ENCODE data around the gene DGKQ. TPM values are rescaled to one million over a fixed set of nuclear protein-coding genes. Genes with fewer than 3 reads are reported as not detected.
A peak's percentile ranks its signal among the peaks of the same experiment; 100 is the strongest.

The DGKQ gene
- total and polyA plus RNA-seq, 9 of the 15 experiments (the other 6 are each of a cell fraction or from before 2014, with no cell fraction given): 0.17 to 22.0 (median 5.6) TPM

GRCh38 chr4:986879-987623, 13.7 kb upstream of the DGKQ start, which contains the start of gene IDUA (continued):
- TF ChIP-seq ZNF395 (CRISPR knock-in tag; IDR thresholded peaks at IDR 0.05) (peak; percentile 85), DNMT1 (IDR thresholded peaks at IDR 0.05) (no peak), ZSCAN29 (IDR thresholded peaks at IDR 0.05) (peak; percentile 28; the same call in 1 of the 2 replicates), E2F3 (CRISPR knock-in tag; IDR thresholded peaks at IDR 0.05) (no peak), ELF1 (tag; IDR thresholded peaks at IDR 0.05) (peak; percentile 54; the same call in 1 of the 2 replicates), IRF1 (CRISPR knock-in tag; IDR thresholded peaks at IDR 0.05; ENCODE audit: borderline replicate concordance) (no peak), BMI1 (IDR thresholded peaks at IDR 0.05; ENCODE audit: low read length) (no peak), TOE1 (IDR thresholded peaks at IDR 0.05; ENCODE audit: borderline replicate concordance) (peak; percentile 14; the same call in 1 of the 2 replicates), TOE1 (CRISPR knock-in tag; IDR thresholded peaks at IDR 0.05; ENCODE audit: borderline replicate concordance, low read depth) (0 out of 2 replicates have a peak, but pooled peaks have one; percentile 46), RNF2 (IDR thresholded peaks at IDR 0.05) (no peak), CSDE1 (IDR thresholded peaks at IDR 0.05) (no peak), YY1 (IDR thresholded peaks at IDR 0.05; ENCODE audit: borderline replicate concordance in 1 of 3, control insufficient read depth in 1 of 3, extremely low read depth in 1 of 3, insufficient read depth in 3 of 3, insufficient read length in 1 of 3, insufficient replicate concordance in 2 of 3, low read depth in 1 of 3, low read length in 2 of 3) (peak in 2 of 3 experiments; percentile 0 to 4), EZH2 (IDR thresholded peaks at IDR 0.05; ENCODE audit: borderline replicate concordance, low read depth, low read length) (no peak), CBX5 (IDR thresholded peaks at IDR 0.05; ENCODE audit: borderline replicate concordance, low read depth) (no peak), CXXC5 (CRISPR knock-in tag; IDR thresholded peaks at IDR 0.05) (peak; percentile 94), KAT7 (CRISPR knock-in tag; IDR thresholded peaks at IDR 0.05; ENCODE audit: borderline replicate concordance) (peak; percentile 91), ZNF274 (IDR thresholded peaks at IDR 0.05; ENCODE audit: borderline replicate concordance, low read depth, low read length) (no peak), FOSL1 (tag; conservative IDR thresholded peaks at IDR 0.05) (0 out of 2 replicates have a peak, but pooled peaks have one; percentile 22), BDP1 (IDR thresholded peaks at IDR 0.05; ENCODE audit: insufficient read depth, insufficient read length) (no peak)
- TF ChIP-seq, protein P1, sequence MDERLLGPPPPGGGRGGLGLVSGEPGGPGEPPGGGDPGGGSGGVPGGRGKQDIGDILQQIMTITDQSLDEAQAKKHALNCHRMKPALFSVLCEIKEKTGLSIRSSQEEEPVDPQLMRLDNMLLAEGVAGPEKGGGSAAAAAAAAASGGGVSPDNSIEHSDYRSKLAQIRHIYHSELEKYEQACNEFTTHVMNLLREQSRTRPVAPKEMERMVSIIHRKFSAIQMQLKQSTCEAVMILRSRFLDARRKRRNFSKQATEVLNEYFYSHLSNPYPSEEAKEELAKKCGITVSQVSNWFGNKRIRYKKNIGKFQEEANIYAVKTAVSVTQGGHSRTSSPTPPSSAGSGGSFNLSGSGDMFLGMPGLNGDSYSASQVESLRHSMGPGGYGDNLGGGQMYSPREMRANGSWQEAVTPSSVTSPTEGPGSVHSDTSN (CRISPR knock-in tag; IDR thresholded peaks at IDR 0.05; ENCODE audit: low read depth): no peak
- TF ChIP-seq, protein P1 (tag; conservative IDR thresholded peaks at IDR 0.05; ENCODE audit: low read depth): no peak
